Superior temporal gyrus (tissue), 1 donor: ENCODE data around the gene FCRL4.
"Not testable (repeated sequence)": the region's sequence is repeated elsewhere in the genome, so short reads cannot be mapped to it uniquely, and the experiment has no call there.

Experiments used
- DNase-seq: peaks from one replicate; pipeline ENCODE4 v3.0.0-alpha.2; 2016; ENCODE audit errors: extremely low spot score

FCRL4 gene

DNA sequence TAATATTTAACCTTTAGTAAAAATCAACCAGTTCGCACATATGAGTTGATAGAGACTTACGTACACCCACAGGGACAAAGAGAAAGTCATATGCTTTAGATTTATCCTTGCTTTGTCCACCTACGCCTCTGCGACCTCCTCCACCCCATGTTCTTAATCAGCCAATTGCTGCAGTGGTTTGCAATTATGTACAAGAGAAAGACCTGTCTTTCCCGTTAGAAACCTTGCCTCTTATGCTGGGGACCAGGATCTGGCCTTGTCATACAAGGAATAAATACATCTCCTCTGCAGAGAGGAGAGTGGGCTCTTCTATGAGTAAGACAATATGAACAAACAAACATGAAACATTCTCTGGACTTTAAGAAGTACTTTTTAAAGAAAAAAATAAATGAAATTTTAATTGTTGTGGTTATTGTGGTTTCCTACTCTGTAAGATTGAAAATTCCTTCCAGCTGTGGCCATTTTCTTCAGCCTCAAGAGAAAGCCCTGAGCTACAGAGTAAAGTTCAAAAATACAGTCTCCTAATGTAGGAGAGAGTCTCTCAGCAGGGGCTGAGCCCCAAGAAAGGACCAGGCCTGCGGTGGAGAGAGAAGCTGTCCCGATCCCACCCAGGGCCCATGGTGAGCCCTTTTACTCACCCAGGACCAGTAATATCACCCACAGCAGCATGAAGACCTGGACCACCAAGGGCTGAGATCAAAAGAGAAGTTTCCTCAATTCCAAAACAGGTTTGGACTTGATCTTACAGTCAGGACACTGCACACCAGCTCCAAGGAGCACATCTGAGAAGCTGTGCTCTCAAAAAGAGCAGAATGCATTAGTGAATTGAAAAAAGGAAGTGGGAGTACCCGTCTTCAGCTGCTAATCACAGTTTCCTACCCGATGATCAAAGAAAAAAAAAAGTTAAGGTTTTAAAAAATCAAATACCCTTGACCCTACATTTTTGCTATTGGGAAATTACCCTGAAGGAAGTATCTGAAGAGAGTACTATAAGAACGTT, 45.9 kb downstream of the FCRL4 start, which contains the start of gene FCRL5:
TSS of gene FCRL5 (minus strand) at position 822 of the 1,000 bp plus-strand sequence. CDS start at position 669, 153 bp downstream.
- no peak for DNase-seq

DNA sequence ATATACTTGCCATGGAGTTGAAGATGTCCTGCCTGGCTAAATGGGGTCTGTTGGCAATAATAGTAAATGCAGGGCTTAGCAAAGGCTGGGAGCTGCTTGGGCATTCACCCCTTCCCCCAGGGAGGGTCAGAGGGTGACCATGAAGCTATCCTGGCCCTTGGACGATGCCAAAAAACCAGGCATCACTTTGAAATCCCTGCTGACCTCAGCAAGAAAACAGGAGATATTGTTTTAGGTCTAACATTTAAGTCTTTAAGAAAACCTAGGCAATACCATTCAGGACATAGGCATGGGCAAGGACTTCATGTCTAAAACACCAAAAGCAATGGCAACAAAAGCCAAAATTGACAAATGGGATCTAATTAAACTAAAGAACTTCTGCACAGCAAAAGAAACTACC, 49.8 kb downstream of the FCRL4 start:
- not testable (repeated sequence) for DNase-seq

DNA sequence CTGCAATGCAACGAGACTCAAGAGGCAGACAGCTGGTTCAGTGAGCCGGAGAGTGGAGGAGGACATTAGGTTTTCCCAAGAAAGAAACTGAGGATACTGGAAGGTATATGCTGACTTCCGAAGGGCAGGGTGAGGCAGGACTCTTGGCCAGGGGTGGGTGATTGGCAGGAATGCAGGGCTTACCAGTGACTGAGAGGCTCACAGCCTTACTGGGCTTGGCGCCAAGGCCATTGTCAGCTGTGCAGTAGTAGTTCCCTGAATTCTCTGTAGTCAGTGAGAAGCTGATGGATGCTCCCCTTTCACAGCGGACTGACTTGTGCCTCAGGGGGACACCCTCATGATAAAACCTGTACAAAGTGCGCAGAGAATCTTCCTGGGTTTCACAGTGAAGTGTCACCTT, 55.2 kb downstream of the FCRL4 start:
- peak; percentile 29 for DNase-seq

DNA sequence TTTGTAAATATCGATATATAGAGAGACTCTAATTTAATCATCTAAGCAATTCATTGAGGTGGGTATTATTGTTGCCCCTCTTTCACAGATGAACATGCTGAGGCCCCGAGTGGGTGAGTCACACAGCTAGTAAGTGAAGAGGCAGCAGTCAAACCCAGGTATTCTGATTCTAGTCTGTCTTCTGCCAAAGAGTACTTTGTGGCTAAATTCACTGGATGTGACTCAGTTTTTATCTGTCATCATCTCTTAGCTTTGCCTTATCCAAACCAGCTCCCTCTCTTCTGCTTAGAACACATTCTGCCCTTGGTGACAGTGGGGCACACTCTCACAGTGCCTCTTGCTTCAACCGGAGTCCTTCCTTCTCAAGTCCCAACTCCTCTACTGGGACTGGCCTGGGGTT, 57.0 kb downstream of the FCRL4 start:
- no peak for DNase-seq

DNA sequence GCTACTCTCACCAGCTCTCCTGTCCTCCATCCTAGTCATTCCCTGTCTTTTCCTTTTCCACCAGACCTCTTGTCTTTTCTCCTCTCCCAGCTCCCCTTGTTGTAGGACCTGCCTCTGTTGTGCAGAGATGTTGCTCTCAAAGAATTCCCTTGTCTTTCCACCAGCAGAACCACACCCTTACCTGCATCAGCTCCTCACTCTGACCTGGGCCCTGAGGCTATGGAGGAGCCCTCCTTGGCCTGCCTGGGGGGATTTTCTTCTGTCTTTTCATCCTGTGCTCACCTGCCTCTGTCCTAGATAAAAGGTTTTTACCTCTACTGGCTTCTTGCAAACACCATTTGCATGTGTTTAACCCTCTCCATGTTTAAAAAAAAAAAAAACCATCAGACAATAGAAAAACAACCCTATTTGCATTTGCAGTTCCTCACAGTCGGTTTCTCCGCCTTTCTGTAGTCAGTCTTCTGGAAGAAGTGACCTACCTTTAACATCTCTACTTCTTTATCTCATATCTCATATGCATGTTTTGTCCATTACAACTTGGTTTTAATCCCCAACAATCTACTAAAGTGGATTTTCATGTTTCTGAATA, 57.6 kb downstream of the FCRL4 start:
- no peak for DNase-seq

DNA sequence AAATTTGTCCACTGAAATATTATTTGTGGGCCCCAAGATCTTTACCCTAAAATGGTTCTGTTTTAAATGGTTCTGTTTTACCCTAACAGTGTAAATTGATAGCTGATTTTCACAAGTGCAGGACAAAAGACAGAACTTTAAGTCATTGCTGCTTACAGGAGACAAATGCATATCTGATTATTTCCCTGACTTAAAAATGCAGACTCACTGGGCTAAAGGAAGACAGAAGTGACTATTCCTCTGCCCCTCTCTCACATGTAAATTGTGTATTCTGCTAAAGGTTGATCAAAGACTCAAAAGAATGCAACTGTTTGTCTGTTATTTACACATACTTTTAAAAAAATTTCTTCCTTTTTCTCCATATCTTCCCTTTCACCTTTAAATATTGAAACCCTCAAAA, 58.3 kb downstream of the FCRL4 start:
- no peak for DNase-seq

DNA sequence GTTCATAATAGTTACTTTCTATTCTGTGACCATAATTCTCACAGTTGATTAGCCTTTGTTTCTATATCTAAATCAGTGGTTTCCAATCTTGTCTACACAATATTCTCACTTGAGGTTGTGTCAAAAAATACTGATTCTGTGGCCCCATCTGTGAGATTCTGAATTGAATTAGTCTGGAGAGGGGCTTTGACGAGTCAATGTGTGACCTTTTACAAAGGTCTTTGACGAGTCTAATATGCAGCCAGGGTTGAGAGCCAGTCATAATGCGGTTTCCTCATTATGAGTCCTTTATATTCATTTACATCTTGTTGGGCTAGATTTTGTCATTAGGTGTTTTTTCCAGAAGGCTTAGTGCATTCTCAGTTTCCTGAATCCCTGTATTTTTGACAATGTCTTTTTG, 65.3 kb downstream of the FCRL4 start:
- DNase-seq = no peak

DNA sequence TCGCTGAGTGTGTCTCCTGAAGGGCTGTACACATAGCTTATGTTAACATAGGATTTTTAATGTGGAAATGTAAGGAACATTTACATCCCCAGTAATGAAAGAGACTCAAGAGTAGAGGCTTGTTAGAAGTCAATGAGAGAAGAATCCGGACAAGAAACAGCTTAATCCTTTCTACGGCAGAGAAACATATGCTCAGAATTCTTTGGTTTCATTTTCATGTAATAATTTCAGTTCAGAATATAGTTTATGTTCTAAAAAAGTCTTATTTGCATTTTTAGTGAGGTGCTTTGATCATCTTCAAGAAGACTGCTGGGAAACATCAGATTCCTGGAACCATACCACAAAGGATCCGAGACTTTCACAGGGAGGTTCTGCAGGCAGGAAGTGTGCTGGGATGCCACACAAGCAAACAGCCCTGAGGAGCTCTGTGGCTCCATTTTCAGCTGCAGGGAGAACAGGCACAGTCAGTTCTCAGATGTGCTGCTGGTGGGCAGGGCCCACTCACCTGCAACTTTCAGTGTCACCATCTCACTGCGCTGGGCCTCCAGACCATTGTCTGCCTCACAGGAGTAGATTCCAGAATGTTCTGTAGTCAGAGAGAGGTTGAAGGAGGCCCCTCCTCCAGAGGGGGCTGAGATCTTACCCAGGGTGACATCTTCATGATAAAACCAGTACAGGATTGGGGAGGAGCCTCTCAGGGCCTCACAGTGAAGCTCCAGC, 74.0 kb downstream of the FCRL4 start:
- DNase-seq = no peak
